ENCODE results near the gene MORF4L2. TPM values are rescaled to one million over a fixed set of nuclear protein-coding genes. Genes with fewer than 3 reads are reported as not detected.
"Not testable (repeated sequence)": the region's sequence is repeated elsewhere in the genome, so short reads cannot be mapped to it uniquely, and the experiment has no call there.

Gene MORF4L2
- total and polyA plus RNA-seq, 2 donors (not counting 1 experiment from before 2014, with no cell fraction given): 69.3 to 103 TPM

DNA sequence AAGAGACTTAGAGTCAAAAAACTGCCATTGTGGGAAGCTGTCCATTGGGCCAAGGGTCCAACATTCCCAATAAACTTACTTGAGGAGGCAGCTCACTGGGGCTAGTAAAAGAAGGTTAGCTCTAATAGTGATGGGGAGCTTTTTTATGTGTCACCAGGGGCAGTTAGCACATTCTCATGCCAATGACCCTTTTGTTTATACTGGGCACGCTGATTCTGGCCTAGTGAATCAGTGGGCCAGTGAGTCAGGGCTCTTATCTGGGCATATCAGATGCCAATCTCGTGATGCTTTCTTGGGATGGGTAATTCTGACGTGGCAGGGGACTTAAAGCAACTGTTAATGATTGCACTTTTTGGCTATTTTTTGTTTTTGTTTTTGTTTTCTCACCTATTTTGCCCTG, 29.9 kb downstream of the MORF4L2 start:
- Mint-ChIP-seq H3K9me3 (ENCODE audit: insufficient read depth) (no peaks in the 10 kb centered on the region), H3K4me1 (no peaks in the 10 kb centered on the region), H3K27me3 (peaks cover 5% of the 10 kb centered on the region), H3K27ac (no peak overlapping the region), H3K4me3 (no peak overlapping the region)
- Histone ChIP-seq H3K79me2 (ENCODE audit: control insufficient read depth, insufficient read depth, low read length) (no peaks in the 10 kb centered on the region), H3K36me3 (replicated peaks in 1 of 2; ENCODE audit: control extremely low read depth in 1 of 2, control insufficient read depth in 1 of 2, extremely low read depth in 1 of 2, insufficient read depth in 2 of 2, low read length in 1 of 2) (no peaks in the 10 kb centered on the region), H3K4me1 (ENCODE audit: control insufficient read depth in 2 of 2, insufficient read depth in 2 of 2, low read length in 2 of 2) (no peaks in the 10 kb centered on the region), H3K9me3 (ENCODE audit: control extremely low read depth in 1 of 3, control insufficient read depth in 2 of 3, insufficient read depth in 1 of 3, low read length in 2 of 3) (no peaks in the 10 kb centered on the region), H4K20me1 (ENCODE audit: control insufficient read depth, insufficient read depth, low read length, poor library complexity, severe bottlenecking) (no peaks in the 10 kb centered on the region), H3K9ac (ENCODE audit: low read length) (no peak overlapping the region), H2AFZ (ENCODE audit: insufficient read depth, low read depth, low read length, poor library complexity, severe bottlenecking) (no peak overlapping the region), H3K4me2 (replicated peaks; ENCODE audit: low read depth, low read length, poor library complexity, severe bottlenecking) (no peak overlapping the region), H3K4me3 (ENCODE audit: control extremely low read depth in 1 of 5, extremely low read depth in 1 of 5, insufficient read depth in 1 of 5, low read depth in 2 of 5, low read length in 4 of 5) (no peak overlapping the region), H3K27me3 (replicated peaks in 1 of 4; ENCODE audit: control extremely low read depth in 1 of 4, control insufficient read depth in 3 of 4, insufficient read depth in 4 of 4, low read length in 3 of 4) (no peaks in the 10 kb centered on the region), H3K27ac (ENCODE audit: low read length in 2 of 2) (no peak overlapping the region)
- DNase-seq: no peak
- intact Hi-C loops (cut with micrococcal nuclease): no loop called here
- POLR2A ChIA-PET: no interaction called here
- no peak for ATAC-seq (ENCODE audit: low read depth)
- 80% methylated on average over 1 of the region's 3 CpGs for WGBS (ENCODE audit: insufficient coverage)
- CTCF ChIA-PET: no interaction called here
- TF ChIP-seq EZH2 (IDR thresholded peaks at IDR 0.05; ENCODE audit: borderline replicate concordance, insufficient read depth, low read depth, low read length, poor library complexity, severe bottlenecking): no peak
- TF ChIP-seq, protein P1, sequence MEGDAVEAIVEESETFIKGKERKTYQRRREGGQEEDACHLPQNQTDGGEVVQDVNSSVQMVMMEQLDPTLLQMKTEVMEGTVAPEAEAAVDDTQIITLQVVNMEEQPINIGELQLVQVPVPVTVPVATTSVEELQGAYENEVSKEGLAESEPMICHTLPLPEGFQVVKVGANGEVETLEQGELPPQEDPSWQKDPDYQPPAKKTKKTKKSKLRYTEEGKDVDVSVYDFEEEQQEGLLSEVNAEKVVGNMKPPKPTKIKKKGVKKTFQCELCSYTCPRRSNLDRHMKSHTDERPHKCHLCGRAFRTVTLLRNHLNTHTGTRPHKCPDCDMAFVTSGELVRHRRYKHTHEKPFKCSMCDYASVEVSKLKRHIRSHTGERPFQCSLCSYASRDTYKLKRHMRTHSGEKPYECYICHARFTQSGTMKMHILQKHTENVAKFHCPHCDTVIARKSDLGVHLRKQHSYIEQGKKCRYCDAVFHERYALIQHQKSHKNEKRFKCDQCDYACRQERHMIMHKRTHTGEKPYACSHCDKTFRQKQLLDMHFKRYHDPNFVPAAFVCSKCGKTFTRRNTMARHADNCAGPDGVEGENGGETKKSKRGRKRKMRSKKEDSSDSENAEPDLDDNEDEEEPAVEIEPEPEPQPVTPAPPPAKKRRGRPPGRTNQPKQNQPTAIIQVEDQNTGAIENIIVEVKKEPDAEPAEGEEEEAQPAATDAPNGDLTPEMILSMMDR (IDR thresholded peaks at IDR 0.05): no peak

DNA sequence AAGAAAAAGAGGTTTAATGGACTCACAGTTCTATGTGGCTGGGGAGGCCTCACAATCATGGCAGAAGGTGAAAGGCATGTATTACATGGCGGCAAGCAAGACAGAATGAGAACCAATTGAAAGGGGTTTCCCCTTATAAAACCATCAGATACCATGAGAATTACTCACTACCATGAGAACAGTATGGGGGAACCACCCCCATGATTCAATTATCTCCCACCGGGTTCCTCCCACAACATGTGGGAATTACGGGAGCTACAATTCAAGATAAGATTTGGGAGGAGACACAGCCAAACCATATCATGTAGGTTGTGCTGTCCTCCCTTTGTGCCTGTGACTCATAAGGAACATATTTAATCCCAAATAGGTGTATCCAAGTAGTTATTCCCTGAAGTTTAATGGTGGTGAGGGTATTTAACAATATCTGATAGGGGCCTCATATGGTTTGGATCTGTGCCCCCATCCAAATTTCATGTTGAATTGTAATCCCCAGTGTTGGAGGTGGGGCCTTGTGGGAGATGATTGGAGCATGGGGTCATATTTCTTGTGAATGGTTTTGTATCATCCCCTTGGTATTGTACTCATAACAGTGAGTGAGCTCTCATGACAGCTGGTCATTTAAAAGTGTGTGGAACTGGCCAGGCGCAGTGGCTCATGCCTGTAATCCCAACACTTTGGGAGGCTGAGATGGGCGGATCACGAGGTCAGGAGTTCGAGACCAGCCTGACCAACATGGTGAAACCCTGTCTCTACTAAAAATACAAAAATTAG, 31.1 kb downstream of the MORF4L2 start:
- DNase-seq; H3K4me3 ChIP-seq (ENCODE audit: control extremely low read depth in 1 of 5, extremely low read depth in 1 of 5, insufficient read depth in 1 of 5, low read depth in 2 of 5, low read length in 4 of 5); H3K9ac ChIP-seq (ENCODE audit: low read length); H3K9me3 Mint-ChIP-seq (ENCODE audit: insufficient read depth); H4K20me1 ChIP-seq (ENCODE audit: control insufficient read depth, insufficient read depth, low read length, poor library complexity, severe bottlenecking); H3K4me1 Mint-ChIP-seq; H3K9me3 ChIP-seq (ENCODE audit: control extremely low read depth in 1 of 3, control insufficient read depth in 2 of 3, insufficient read depth in 1 of 3, low read length in 2 of 3); ATAC-seq (ENCODE audit: low read depth); H3K27me3 Mint-ChIP-seq; intact Hi-C loops (cut with micrococcal nuclease); H3K27me3 ChIP-seq (replicated peaks in 1 of 4; ENCODE audit: control extremely low read depth in 1 of 4, control insufficient read depth in 3 of 4, insufficient read depth in 4 of 4, low read length in 3 of 4); H3K36me3 ChIP-seq (replicated peaks in 1 of 2; ENCODE audit: control extremely low read depth in 1 of 2, control insufficient read depth in 1 of 2, extremely low read depth in 1 of 2, insufficient read depth in 2 of 2, low read length in 1 of 2); H3K4me3 Mint-ChIP-seq; H3K27ac Mint-ChIP-seq; H2AFZ ChIP-seq (ENCODE audit: insufficient read depth, low read depth, low read length, poor library complexity, severe bottlenecking); H3K4me1 ChIP-seq (ENCODE audit: control insufficient read depth in 2 of 2, insufficient read depth in 2 of 2, low read length in 2 of 2); H3K4me2 ChIP-seq (replicated peaks; ENCODE audit: low read depth, low read length, poor library complexity, severe bottlenecking); POLR2A ChIA-PET; H3K27ac ChIP-seq (ENCODE audit: low read length in 2 of 2); CTCF ChIA-PET; H3K79me2 ChIP-seq (ENCODE audit: control insufficient read depth, insufficient read depth, low read length): not testable (repeated sequence)
- WGBS (ENCODE audit: insufficient coverage): no CpG with 5 or more reads among the region's 7 CpGs
